ENCODE measurements around the gene MRPL11.

The MRPL11 gene

GRCh38 chr11:66386171-66387069, 52.2 kb downstream of the MRPL11 start:
- DNase-seq: peak; percentile 85

Data from KG1 (cell line).